Renal pelvis (tissue), 12 donors: ENCODE data around the gene AP5B1. TPM values are rescaled to one million over a fixed set of nuclear protein-coding genes. Genes with fewer than 3 reads are reported as not detected.
A peak's percentile ranks its signal among the peaks of the same experiment; 100 is the strongest.

Source experiments
- DNase-seq: peaks from one replicate; pipeline ENCODE4 v3.0.0-alpha.2; 2013
- long read RNA-seq, 16 experiments: transcript quantifications; one replicate each; lab custom pipeline, GENCODE V29; 2026
- polyA plus RNA-seq, 3 donors: library from polyadenylated mRNA; unstranded; fragments of 120-200 nt; gene quantifications; one replicate each; pipeline ENCODE4 v1.2.1, GENCODE V29; 2013; ENCODE audit not compliant: insufficient read length in 3 of 3

AP5B1 gene
- polyA plus RNA-seq = 10 to 100 TPM in 2 of 3 donors, 1 to 10 TPM in 1; 7.9 to 10.9 (median 10.8) TPM
- long read RNA-seq, donor 1, full-length matches to known transcripts = 2 of 2 reads
- long read RNA-seq, donor 1, partial matches to known transcripts = 0 of 2 reads
- long read RNA-seq, donor 1, other reads (novel, unspliced or antisense) = 0 of 2 reads
- long read RNA-seq, donor 2 = 0 reads
- long read RNA-seq, donor 3, full-length matches to known transcripts = 1 of 1 reads
- long read RNA-seq, donor 3, partial matches to known transcripts = 0 of 1 reads
- long read RNA-seq, donor 3, other reads (novel, unspliced or antisense) = 0 of 1 reads
- long read RNA-seq, donor 4, full-length matches to known transcripts = 1 of 1 reads
- long read RNA-seq, donor 4, partial matches to known transcripts = 0 of 1 reads
- long read RNA-seq, donor 4, other reads (novel, unspliced or antisense) = 0 of 1 reads
- long read RNA-seq, donor 5, full-length matches to known transcripts = 3 of 3 reads
- long read RNA-seq, donor 5, partial matches to known transcripts = 0 of 3 reads
- long read RNA-seq, donor 5, other reads (novel, unspliced or antisense) = 0 of 3 reads
- long read RNA-seq, donor 6, full-length matches to known transcripts = 4 of 4 reads
- long read RNA-seq, donor 6, partial matches to known transcripts = 0 of 4 reads
- long read RNA-seq, donor 6, other reads (novel, unspliced or antisense) = 0 of 4 reads
- long read RNA-seq, donor 7, full-length matches to known transcripts = 1 of 1 reads
- long read RNA-seq, donor 7, partial matches to known transcripts = 0 of 1 reads
- long read RNA-seq, donor 7, other reads (novel, unspliced or antisense) = 0 of 1 reads
- long read RNA-seq, donor 8 = 0 reads
- long read RNA-seq, donor 9, full-length matches to known transcripts = 2 of 15 reads
- long read RNA-seq, donor 9, partial matches to known transcripts = 6 of 15 reads
- long read RNA-seq, donor 9, other reads (novel, unspliced or antisense) = 7 of 15 reads
- long read RNA-seq, donor 10, full-length matches to known transcripts = 2 of 2 reads
- long read RNA-seq, donor 10, partial matches to known transcripts = 0 of 2 reads
- long read RNA-seq, donor 10, other reads (novel, unspliced or antisense) = 0 of 2 reads
- long read RNA-seq, donor 11, full-length matches to known transcripts = 1 of 1 reads
- long read RNA-seq, donor 11, partial matches to known transcripts = 0 of 1 reads
- long read RNA-seq, donor 11, other reads (novel, unspliced or antisense) = 0 of 1 reads
- long read RNA-seq, donor 12, full-length matches to known transcripts = 1 of 13 reads
- long read RNA-seq, donor 12, partial matches to known transcripts = 7 of 13 reads
- long read RNA-seq, donor 12, other reads (novel, unspliced or antisense) = 5 of 13 reads
- long read RNA-seq, donor 13 = 0 reads
- long read RNA-seq, donor 14 = 0 reads
- long read RNA-seq, donor 15 = 0 reads
- long read RNA-seq, donor 16 = 0 reads

- DNase-seq = no peak
Observed at GRCh38 chr11:65780770-65781151, at the start of gene AP5B1. TSS of gene AP5B1 (minus strand) at chr11:65780976. CDS start at chr11:65780591, 385 bp downstream.

GRCh38 chr11:65829459-65829858 lies 48.7 kb upstream of the AP5B1 start:
- no peak for DNase-seq

GRCh38 chr11:65826984-65827735 lies 46.4 kb upstream of the AP5B1 start:
- DNase-seq = no peak

GRCh38 chr11:65822776-65823528 lies 42.2 kb upstream of the AP5B1 start:
- no peak for DNase-seq

- DNase-seq = peak; percentile 9
Observed at GRCh38 chr11:65821107-65821506, 40.3 kb upstream of the AP5B1 start.

- peak; percentile 90 for DNase-seq
Observed at GRCh38 chr11:65817835-65818680, 37.3 kb upstream of the AP5B1 start.

- DNase-seq = peak; percentile 55
Observed at GRCh38 chr11:65817312-65817834, 36.6 kb upstream of the AP5B1 start.

GRCh38 chr11:65816696-65817095 lies 35.9 kb upstream of the AP5B1 start:
- no peak for DNase-seq

- no peak for DNase-seq
Observed at GRCh38 chr11:65814986-65815565, 34.3 kb upstream of the AP5B1 start.

GRCh38 chr11:65814131-65814985 lies 33.6 kb upstream of the AP5B1 start:
- no peak for DNase-seq

GRCh38 chr11:65811764-65812475 lies 31.1 kb upstream of the AP5B1 start:
- no peak for DNase-seq

- no peak for DNase-seq
Observed at GRCh38 chr11:65810046-65810868, 29.5 kb upstream of the AP5B1 start.

GRCh38 chr11:65809496-65809895 lies 28.7 kb upstream of the AP5B1 start:
- no peak for DNase-seq

GRCh38 chr11:65808744-65809341 lies 28.1 kb upstream of the AP5B1 start:
- no peak for DNase-seq

GRCh38 chr11:65806979-65807378 lies 26.2 kb upstream of the AP5B1 start:
- no peak for DNase-seq
